Measurements from ENCODE around the gene APBA3. TPM values are rescaled to one million over a fixed set of nuclear protein-coding genes. Genes with fewer than 3 reads are reported as not detected.
A peak's percentile ranks its signal among the peaks of the same experiment; 100 is the strongest.

APBA3 gene
- total and polyA plus RNA-seq, 2 experiments from 2014 or later: 34.3 to 49.4 TPM

GRCh38 chr19:3716147-3716668, 45.3 kb downstream of the APBA3 start:
- H3K9me3 ChIP-seq (ENCODE audit: low read depth): no peaks in the 10 kb centered on the region
- no peaks in the 10 kb centered on the region for H3K4me1 ChIP-seq (ENCODE audit: low read depth)
- no peak for DNase-seq (ENCODE audit: low read depth in 1 of 2, low spot score in 1 of 2)
- no peaks in the 10 kb centered on the region for H3K36me3 ChIP-seq
- no peak overlapping the region for H3K27ac ChIP-seq
- no peak for TF ChIP-seq CTCF (IDR thresholded peaks at IDR 0.05; ENCODE audit: low read depth, low read length)
- H3K4me3 ChIP-seq: no peak overlapping the region
- H3K27me3 ChIP-seq: no peaks in the 10 kb centered on the region

- no peaks in the 10 kb centered on the region for H3K27me3 ChIP-seq
- DNase-seq (ENCODE audit: low read depth in 1 of 2, low spot score in 1 of 2): no peak
- no peaks in the 10 kb centered on the region for H3K4me1 ChIP-seq (ENCODE audit: low read depth)
- no peak overlapping the region for H3K27ac ChIP-seq
- no peak overlapping the region for H3K4me3 ChIP-seq
- no peaks in the 10 kb centered on the region for H3K36me3 ChIP-seq
- no peaks in the 10 kb centered on the region for H3K9me3 ChIP-seq (ENCODE audit: low read depth)
- TF ChIP-seq CTCF (IDR thresholded peaks at IDR 0.05; ENCODE audit: low read depth, low read length): no peak
Observed at GRCh38 chr19:3712663-3713611, 48.6 kb downstream of the APBA3 start.

GRCh38 chr19:3710265-3710812, 51.2 kb downstream of the APBA3 start:
- Histone ChIP-seq H3K4me1 (ENCODE audit: low read depth) (no peaks in the 10 kb centered on the region), H3K4me3 (no peak overlapping the region), H3K27ac (no peak overlapping the region), H3K36me3 (no peaks in the 10 kb centered on the region), H3K27me3 (no peaks in the 10 kb centered on the region), H3K9me3 (ENCODE audit: low read depth) (no peaks in the 10 kb centered on the region)
- peak; percentile 40 to 68 for DNase-seq (ENCODE audit: low read depth in 1 of 2, low spot score in 1 of 2)
- no peak for TF ChIP-seq CTCF (IDR thresholded peaks at IDR 0.05; ENCODE audit: low read depth, low read length)

GRCh38 chr19:3708207-3708931, 53.1 kb downstream of the APBA3 start, which contains the start of gene TJP3:
TJP3 (plus strand) TSS chr19:3708384; CDS start chr19:3728433, 20,049 bp downstream.
- peak in 1 of 2 donors; percentile 25 for DNase-seq (ENCODE audit: low read depth in 1 of 2, low spot score in 1 of 2)
- Histone ChIP-seq H3K9me3 (ENCODE audit: low read depth) (no peaks in the 10 kb centered on the region), H3K27me3 (no peaks in the 10 kb centered on the region), H3K27ac (no peak within 1 kb of the TSS), H3K4me1 (ENCODE audit: low read depth) (no peaks in the 10 kb centered on the region), H3K4me3 (no peak within 1 kb of the TSS), H3K36me3 (no peaks in the 10 kb centered on the region)
- TF ChIP-seq CTCF (IDR thresholded peaks at IDR 0.05; ENCODE audit: low read depth, low read length): no peak

GRCh38 chr19:3707868-3708206, 53.7 kb downstream of the APBA3 start:
- no peaks in the 10 kb centered on the region for H3K36me3 ChIP-seq
- no peak overlapping the region for H3K27ac ChIP-seq
- no peak overlapping the region for H3K4me3 ChIP-seq
- H3K27me3 ChIP-seq: no peaks in the 10 kb centered on the region
- H3K4me1 ChIP-seq (ENCODE audit: low read depth): no peaks in the 10 kb centered on the region
- H3K9me3 ChIP-seq (ENCODE audit: low read depth): no peaks in the 10 kb centered on the region
- TF ChIP-seq CTCF (IDR thresholded peaks at IDR 0.05; ENCODE audit: low read depth, low read length): no peak
- DNase-seq (ENCODE audit: low read depth in 1 of 2, low spot score in 1 of 2): no peak

All from cardiac muscle cell (in vitro differentiated cells and primary cell).